Choroid plexus epithelial cell (primary cell): ENCODE measurements around the gene ARHGAP4.

Experiments used
- DNase-seq: peaks from one replicate; pipeline ENCODE4 v3.0.0-alpha.2; 2010; ENCODE audit warnings: low read depth
- H3K4me3 ChIP-seq: 2 replicates; pipeline ENCODE4 v1.5.1; 2011; ENCODE audit warnings: low read depth, mild to moderate bottlenecking, control low read depth, low read length, moderate library complexity
- CTCF ChIP-seq: conservative IDR thresholded peaks from 2 replicates; pipeline ENCODE4 v1.5.1; 2011; ENCODE audit warnings: low read depth, mild to moderate bottlenecking, control low read depth, inconsistent platforms, low read length, moderate library complexity

The ARHGAP4 gene

GRCh38 chrX:153884590-153884989 is 41.5 kb downstream of the ARHGAP4 start:
- no peak for TF ChIP-seq CTCF
- H3K4me3 ChIP-seq, result no peak overlapping the region
- no peak for DNase-seq

GRCh38 chrX:153884136-153884535 is 41.9 kb downstream of the ARHGAP4 start:
- TF ChIP-seq CTCF, result no peak
- H3K4me3 ChIP-seq, result no peak overlapping the region

GRCh38 chrX:153883163-153883843 is 42.8 kb downstream of the ARHGAP4 start:
- no peak for TF ChIP-seq CTCF
- H3K4me3 ChIP-seq, result no peak overlapping the region
- no peak for DNase-seq

More at GRCh38 chrX:153884136-153884535, 41.9 kb downstream of the ARHGAP4 start:
- DNase-seq, result no peak

GRCh38 chrX:153882557-153882956 is 43.5 kb downstream of the ARHGAP4 start:
- no peak for TF ChIP-seq CTCF
- no peak for DNase-seq
- H3K4me3 ChIP-seq, result no peak overlapping the region

GRCh38 chrX:153882086-153882498 is 44.0 kb downstream of the ARHGAP4 start:
- TF ChIP-seq CTCF, result no peak
- DNase-seq, result no peak
- no peak overlapping the region for H3K4me3 ChIP-seq

GRCh38 chrX:153881281-153881680 is 44.8 kb downstream of the ARHGAP4 start:
- no peak overlapping the region for H3K4me3 ChIP-seq
- DNase-seq, result no peak
- no peak for TF ChIP-seq CTCF

- DNase-seq, result no peak
- no peak for TF ChIP-seq CTCF
These were observed 45.6 kb downstream of the ARHGAP4 start for GRCh38 chrX:153880440-153880815.

More at GRCh38 chrX:153880440-153880815, 45.6 kb downstream of the ARHGAP4 start:
- H3K4me3 ChIP-seq, result no peak overlapping the region
